ENCODE results near the gene GDF11.

GDF11 gene

DNA sequence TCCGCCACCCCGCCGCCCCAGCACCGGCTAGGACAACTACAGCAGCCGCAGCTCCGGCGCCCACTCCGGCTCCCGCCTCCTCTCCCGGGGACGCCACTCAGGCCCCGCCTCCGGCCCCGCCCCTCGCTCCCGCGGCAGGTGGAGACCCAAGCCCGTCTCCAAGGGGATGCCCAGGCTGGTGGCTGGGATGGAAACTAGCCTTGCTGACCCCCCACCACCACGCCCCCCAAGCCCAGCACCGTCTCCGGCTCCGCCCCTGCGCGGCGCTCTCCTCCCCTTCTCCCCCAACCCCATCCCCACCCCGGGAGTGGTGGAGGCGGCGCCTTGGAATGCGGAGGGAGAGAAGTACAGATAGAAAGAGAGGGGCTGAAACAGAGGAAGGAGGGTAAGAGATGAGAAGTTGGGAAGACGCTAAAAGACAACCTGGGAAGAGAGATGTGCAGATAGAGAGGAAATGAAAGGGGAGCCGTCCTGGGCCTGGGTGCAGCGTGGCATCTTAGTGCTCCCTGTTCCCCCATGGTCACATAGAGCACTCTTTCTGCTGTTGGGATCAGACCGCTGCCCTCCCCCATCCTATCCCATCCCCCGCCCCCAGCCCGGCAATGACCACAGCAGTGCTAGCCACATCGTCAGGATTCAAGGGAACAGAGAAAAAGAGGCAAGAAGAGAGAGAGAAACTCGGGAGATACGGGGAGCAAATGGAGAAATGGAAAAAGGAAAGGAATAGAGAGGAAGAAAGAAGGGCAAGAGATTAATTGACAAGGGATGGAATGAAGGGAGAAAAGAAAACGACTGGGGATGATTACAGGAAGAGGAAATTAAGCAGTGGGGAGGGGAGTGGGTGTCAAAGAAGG is 34.9 kb upstream of the GDF11 start, which contains the start of gene ITGA7:
TSS of gene ITGA7 (minus strand) at position 64 of the 854 bp plus-strand sequence. CDS start 222 bp downstream, outside the sequence.
- no peak for FAIRE-seq

GRCh38 chr12:55708695-55709233 is 34.2 kb upstream of the GDF11 start:
- no peak for FAIRE-seq

DNA sequence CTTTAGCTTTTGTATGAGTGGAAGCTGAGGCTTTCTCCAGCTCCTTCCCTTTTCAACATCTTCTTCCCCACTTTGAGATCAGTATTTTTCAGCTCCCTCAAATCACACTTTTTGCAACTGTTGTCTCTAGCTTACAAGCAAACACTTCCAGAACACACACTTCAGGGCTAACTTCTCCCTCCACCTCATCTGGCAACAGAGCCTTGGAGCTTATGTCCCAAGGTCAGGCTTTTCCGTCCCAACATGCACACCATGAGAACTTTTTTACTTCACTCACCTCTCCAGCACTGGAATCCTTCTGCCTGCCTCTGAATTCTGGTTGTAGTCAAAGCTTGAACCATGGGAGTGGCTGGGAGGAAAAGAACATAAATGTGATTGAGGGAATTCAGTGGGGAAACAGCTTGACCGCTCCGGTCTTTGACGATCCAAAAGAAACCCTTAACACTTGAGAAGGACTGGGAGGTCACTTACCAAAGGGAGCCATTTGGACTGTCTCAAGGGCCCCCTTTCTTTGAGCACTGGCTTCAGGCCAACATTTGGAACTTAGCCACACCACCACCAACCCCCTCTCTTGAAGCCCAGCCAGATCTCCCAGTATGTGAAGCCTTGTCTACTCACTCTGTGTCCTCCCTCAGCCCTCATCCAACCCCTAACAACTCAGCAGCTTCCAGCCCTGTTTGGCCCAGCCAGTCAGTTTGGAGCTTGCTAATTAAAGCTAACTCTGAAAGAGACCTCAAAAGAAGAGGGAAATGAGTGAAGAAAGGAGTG is 31.0 kb upstream of the GDF11 start:
- FAIRE-seq, result no peak

DNA sequence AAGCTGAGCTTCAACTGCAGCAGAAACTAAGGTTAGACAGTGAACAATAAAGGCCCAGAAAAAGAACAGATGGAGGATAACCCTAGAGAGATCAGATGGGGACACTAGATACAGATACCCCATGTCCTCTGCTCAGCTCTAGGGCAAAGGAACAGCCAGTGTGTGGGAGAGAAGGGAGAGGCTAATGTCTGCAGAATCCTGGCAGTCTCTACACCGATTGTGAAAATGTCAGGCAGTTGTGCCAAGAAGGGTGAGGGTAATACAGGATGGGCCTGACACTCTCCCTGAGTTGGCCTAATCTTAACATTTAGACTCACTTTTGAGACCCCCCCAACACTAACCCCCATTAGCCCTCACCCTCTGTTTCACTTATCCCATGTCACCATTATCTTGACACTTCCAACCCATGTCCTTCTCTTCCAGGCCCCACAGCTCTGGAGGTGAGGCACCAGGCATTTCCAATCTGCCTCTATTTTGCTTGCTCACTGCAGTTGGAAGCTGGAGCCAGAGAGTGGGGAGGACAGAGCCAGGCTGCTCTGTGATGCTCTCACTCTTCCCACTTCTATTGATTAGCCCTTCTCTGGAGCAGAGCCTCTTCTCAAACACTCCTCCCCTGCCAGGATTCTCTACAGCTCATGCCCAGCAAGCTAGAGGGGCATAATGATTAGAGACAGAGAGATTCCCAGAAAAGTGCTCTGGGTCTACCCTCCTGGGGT is 30.1 kb upstream of the GDF11 start:
- no peak for FAIRE-seq

GRCh38 chr12:55713721-55714120 is 29.2 kb upstream of the GDF11 start:
- FAIRE-seq, result no peak

GRCh38 chr12:55715169-55715764 is 27.7 kb upstream of the GDF11 start:
- no peak for FAIRE-seq

- FAIRE-seq, result no peak
Observed at GRCh38 chr12:55715833-55716581, 26.9 kb upstream of the GDF11 start, which contains the start of gene BLOC1S1. Gene BLOC1S1, plus strand, starts transcription at chr12:55716046. Its CDS starts 6 bp downstream, at chr12:55716052.

DNA sequence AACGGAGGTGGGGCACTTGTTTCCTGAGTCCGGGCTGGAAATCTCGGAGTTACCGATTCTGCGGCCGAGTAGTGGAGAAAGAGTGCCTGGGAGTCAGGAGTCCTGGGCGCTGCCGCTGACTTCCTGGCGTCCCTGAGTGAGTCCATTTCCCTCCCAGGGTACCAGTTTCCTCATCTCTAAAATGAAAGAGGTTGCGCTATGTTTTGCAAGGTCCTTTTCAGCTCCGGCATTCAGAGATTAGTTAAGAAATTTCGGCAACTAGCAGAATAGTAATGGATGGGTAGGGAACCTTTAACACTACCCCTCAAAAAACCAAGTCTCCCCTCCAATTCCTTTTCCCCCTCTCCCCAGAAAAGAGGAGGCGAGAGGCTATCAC is 26.4 kb upstream of the GDF11 start:
- FAIRE-seq, result no peak

- no peak for FAIRE-seq
Observed at GRCh38 chr12:55717011-55718007, 25.6 kb upstream of the GDF11 start.

DNA sequence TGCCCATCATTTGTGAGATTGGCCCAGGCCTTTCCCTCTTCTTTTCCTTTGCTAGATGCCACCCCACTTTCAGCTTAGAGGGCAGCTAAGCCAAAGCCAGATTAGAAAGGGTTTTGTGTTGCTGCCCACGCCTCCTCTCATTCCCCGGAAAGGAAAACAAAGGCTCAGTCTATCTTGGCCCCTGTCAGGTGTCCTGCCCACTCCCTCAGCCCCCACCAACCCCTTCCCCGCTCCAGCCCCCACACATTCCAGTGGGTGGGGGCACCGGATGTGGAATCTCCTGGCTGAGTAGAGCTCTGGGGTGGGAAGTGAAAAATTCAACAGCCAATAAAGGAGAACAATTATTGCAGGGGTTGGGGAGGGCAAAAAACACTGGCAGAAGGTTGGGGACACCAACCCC is 24.9 kb upstream of the GDF11 start:
- no peak for FAIRE-seq

DNA sequence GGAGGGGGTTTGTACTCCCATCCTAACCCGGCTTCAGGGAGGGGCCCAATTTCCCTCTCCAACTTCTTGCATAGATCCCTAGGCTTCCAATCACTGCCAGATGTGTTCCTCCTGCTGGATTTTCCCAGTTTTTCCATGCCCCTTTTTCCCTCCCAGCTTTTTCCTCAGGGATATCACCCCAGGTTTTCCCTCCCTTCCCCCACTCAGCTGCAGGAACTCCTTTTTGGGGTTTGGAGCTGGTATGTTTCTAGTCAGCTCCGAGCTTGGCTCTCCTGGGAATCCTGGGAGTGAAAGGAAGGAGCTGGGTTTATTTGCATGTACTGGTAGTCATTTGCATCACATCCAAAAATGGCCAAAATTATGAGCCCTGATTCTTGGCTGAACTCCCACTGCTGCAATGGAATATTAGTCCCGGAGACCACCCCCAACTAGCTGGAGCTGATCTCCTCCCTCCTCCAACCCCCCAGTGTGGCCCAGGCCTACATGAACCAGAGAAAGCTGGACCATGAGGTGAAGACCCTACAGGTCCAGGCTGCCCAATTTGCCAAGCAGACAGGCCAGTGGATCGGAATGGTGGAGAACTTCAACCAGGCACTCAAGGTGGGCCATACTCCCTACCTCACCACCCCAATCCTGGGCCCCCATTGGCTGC is 24.2 kb upstream of the GDF11 start:
- FAIRE-seq, result no peak

- FAIRE-seq, result no peak
Observed at GRCh38 chr12:55719371-55719770, 23.6 kb upstream of the GDF11 start.

GRCh38 chr12:55720071-55720564 is 22.8 kb upstream of the GDF11 start, which contains the start of gene RDH5:
Gene RDH5, plus strand, starts transcription at chr12:55720393. Its CDS starts 792 bp downstream, at chr12:55721185.
- FAIRE-seq, result no peak

DNA sequence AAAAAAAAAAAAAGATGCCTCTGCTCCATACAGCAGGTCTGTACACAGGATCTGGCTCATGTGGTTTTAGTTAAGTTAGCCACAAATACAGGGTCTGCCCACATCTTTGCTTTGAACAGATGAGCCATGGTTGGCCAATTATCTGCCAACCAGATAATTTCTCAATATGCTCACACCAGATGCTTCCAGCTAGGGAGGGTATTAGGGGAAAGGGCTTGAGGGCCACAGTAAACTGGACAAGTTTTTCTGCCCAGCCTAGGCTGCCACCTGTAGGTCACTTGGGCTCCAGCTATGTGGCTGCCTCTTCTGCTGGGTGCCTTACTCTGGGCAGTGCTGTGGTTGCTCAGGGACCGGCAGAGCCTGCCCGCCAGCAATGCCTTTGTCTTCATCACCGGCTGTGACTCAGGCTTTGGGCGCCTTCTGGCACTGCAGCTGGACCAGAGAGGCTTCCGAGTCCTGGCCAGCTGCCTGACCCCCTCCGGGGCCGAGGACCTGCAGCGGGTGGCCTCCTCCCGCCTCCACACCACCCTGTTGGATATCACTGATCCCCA is 22.0 kb upstream of the GDF11 start:
- FAIRE-seq, result no peak

GRCh38 chr12:55721601-55722213 is 21.2 kb upstream of the GDF11 start:
- FAIRE-seq, result no peak

DNA sequence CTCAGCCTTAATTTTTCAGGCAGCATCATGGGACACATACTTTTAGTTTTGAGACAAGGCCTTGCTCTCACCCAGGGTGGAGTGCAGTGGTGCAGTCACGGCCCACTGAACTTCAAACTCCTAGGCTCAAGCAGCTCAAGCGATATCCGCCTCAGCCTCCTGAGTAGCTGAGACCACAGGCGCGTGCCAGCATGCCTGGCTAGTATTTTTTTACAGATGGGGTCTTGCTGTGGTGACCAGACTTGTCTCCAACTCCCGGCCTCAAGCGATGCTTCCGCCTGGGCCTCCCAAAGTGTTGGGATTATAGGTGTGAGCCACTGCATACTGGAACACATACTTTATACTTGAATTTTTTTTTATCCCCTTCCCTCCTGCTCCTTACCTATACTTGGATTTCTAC is 20.0 kb upstream of the GDF11 start:
- no peak for FAIRE-seq

GRCh38 chr12:55723516-55724225 is 19.3 kb upstream of the GDF11 start:
- FAIRE-seq, result no peak
